ENCODE data around the gene CEP164. TPM values are rescaled to one million over a fixed set of nuclear protein-coding genes. Genes with fewer than 3 reads are reported as not detected.

Gene CEP164
- total and polyA plus RNA-seq, 2 of the 8 experiments (the other 6 are each of a cell fraction or from before 2014, with no cell fraction given): 8.4 to 20.8 TPM

DNA sequence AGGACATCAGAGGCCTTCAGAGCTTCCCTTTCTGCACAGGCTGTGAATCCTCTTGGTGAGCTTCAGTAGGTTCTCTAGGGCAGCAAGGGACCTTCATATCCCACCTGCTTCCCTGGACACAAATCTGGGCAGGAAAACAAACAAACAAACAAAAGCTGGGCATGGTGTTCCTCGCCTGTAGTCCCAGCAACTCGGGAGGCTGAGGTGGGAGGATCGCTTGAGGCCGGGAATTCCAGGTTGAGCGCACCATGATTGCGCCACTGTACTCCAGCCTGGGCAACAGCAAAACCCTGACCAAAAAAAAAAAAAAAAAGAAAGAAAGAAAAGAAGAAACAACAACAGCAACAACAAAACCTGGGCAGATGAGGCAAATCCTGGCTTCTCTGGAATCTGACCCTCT, 92.9 kb downstream of the CEP164 start:
- Histone ChIP-seq H3K14ac (ENCODE audit: insufficient read length) (no peak overlapping the region), H4K91ac (replicated peaks; ENCODE audit: insufficient read length, low read length) (no peak overlapping the region), H2BK5ac (ENCODE audit: low read depth, low read length) (no peak overlapping the region), H3K4ac (replicated peaks; ENCODE audit: insufficient read length, low read depth, low read length) (no peak overlapping the region), H2AFZ (ENCODE audit: low read length) (no peak overlapping the region), H2BK12ac (ENCODE audit: low read depth, low read length) (no peak overlapping the region), H3K79me1 (ENCODE audit: low read depth, low read length) (no peaks in the 10 kb centered on the region), H2BK20ac (ENCODE audit: low read length) (no peak overlapping the region), H4K8ac (ENCODE audit: extremely low read depth, insufficient read depth, low read length) (no peak overlapping the region), H3K56ac (replicated peaks; ENCODE audit: insufficient read length, low read depth, low read length) (no peak overlapping the region), H3K18ac (ENCODE audit: extremely low read depth, low read length) (no peak overlapping the region), H2BK120ac (replicated peaks; ENCODE audit: low read depth, low read length) (no peak overlapping the region), H3K23ac (ENCODE audit: insufficient read length) (no peak overlapping the region), H2BK15ac (ENCODE audit: low read length) (no peak overlapping the region), H3K4me3 (ENCODE audit: extremely low read depth in 1 of 4, insufficient read depth in 2 of 4, low read depth in 3 of 4, low read length in 4 of 4) (no peak overlapping the region), H3K27me3 (replicated peaks in 1 of 4; ENCODE audit: control insufficient read depth in 3 of 4, extremely low read depth in 1 of 4, insufficient read depth in 3 of 4, low read length in 3 of 4) (no peaks in the 10 kb centered on the region; a peak in 1 of 7 replicates), H3K4me2 (ENCODE audit: insufficient read depth in 1 of 2, low read depth in 2 of 2, low read length in 2 of 2) (no peak overlapping the region), H4K5ac (ENCODE audit: insufficient read length, low read depth, low read length) (no peak overlapping the region), H3K23me2 (ENCODE audit: low read depth, low read length) (no peaks in the 10 kb centered on the region), H3K4me1 (replicated peaks in 1 of 4; ENCODE audit: control insufficient read depth in 3 of 4, insufficient read depth in 4 of 4, low read length in 3 of 4) (no peaks in the 10 kb centered on the region), H3K36me3 (ENCODE audit: control insufficient read depth in 2 of 4, insufficient read depth in 4 of 4, low read length in 3 of 4) (no peaks in the 10 kb centered on the region), H2AK5ac (ENCODE audit: low read depth, low read length) (no peak overlapping the region), H3K9me3 (ENCODE audit: insufficient read depth in 2 of 2, low read depth in 1 of 2, low read length in 1 of 2) (no peaks in the 10 kb centered on the region), H3K9ac (replicated peaks in 1 of 4; ENCODE audit: extremely low read depth in 1 of 4, low read depth in 3 of 4, low read length in 3 of 4) (no peak overlapping the region), H4K20me1 (replicated peaks in 1 of 2; ENCODE audit: control insufficient read depth in 1 of 2, insufficient read depth in 2 of 2, low read length in 2 of 2) (no peaks in the 10 kb centered on the region), H3K79me2 (ENCODE audit: control insufficient read depth in 1 of 2, insufficient read depth in 2 of 2, low read length in 2 of 2) (no peaks in the 10 kb centered on the region), H3K27ac (ENCODE audit: low read depth, low read length) (no peak overlapping the region)
- no peak for DNase-seq (ENCODE audit: low read depth in 1 of 2, low spot score in 2 of 2)
- CTCF ChIA-PET (ENCODE audit: partially characterized antibody): interaction anchor here (0.8 to 2.4 kb wide), 5 partner anchors 9 to 396 kb away, joined by 3 to 11 read pairs (median 5); no protein-coding TSS in a partner anchor
- FAIRE-seq: no peak
- 82% methylated on average over 4 of the region's 6 CpGs; no CpG with 5 or more reads in 1 of the 2 experiments for WGBS, 2 experiments (ENCODE audit: extremely low coverage in 1 of 2, insufficient coverage in 1 of 2, insufficient read length in 1 of 2, insufficient replicate concordance in 2 of 2, low coverage in 1 of 2, low lambda C conversion rate in 2 of 2, missing lambda C conversion rate in 1 of 2)
- POLR2A ChIA-PET (ENCODE audit: partially characterized antibody): interaction anchor here (0.8 kb wide), 1 partner anchor 10 kb away, joined by 4 read pairs; no protein-coding TSS in a partner anchor
- TF ChIP-seq BRCA1 (IDR thresholded peaks at IDR 0.05; ENCODE audit: low read depth, low read length) (no peak), SIX5 (IDR thresholded peaks at IDR 0.05; ENCODE audit: low read depth, low read length) (no peak), BACH1 (IDR thresholded peaks at IDR 0.05; ENCODE audit: low read length) (no peak), YY1 (IDR thresholded peaks at IDR 0.05; ENCODE audit: low read depth, low read length) (no peak), RXRA (IDR thresholded peaks at IDR 0.05; ENCODE audit: insufficient read depth, low read depth, low read length) (no peak), BCL11A (IDR thresholded peaks at IDR 0.05; ENCODE audit: low read depth in 2 of 2, low read length in 2 of 2) (no peak), JUND (IDR thresholded peaks at IDR 0.05; ENCODE audit: low read length) (no peak), NANOG (IDR thresholded peaks at IDR 0.05; ENCODE audit: insufficient read depth, low read depth, low read length, poor library complexity, severe bottlenecking) (no peak), MAFK (IDR thresholded peaks at IDR 0.05; ENCODE audit: low read depth, low read length) (no peak), SAP30 (IDR thresholded peaks at IDR 0.05; ENCODE audit: insufficient read depth, insufficient replicate concordance, low read length) (no peak), SP4 (IDR thresholded peaks at IDR 0.05; ENCODE audit: low read length) (no peak)
